GM12891 (cell line): ENCODE results near the gene ZCCHC17.

ENCODE experiments used
- PAX5 ChIP-seq: IDR thresholded peaks from 2 replicates; pipeline ENCODE4 v1.6.1; 2011; ENCODE audit warnings: low read length, moderate library complexity, mild to moderate bottlenecking; ENCODE audit not compliant: insufficient read depth, severe bottlenecking
- POLR2A ChIP-seq: IDR thresholded peaks from 2 replicates; pipeline ENCODE4 v1.6.1; 2011; ENCODE audit warnings: low read depth, low read length, control low read depth
- POLR2AphosphoS5 ChIP-seq: IDR thresholded peaks from 2 replicates; pipeline ENCODE4 v1.6.1; 2011; ENCODE audit warnings: low read depth, low read length, control low read depth
- POU2F2 ChIP-seq: IDR thresholded peaks from 2 replicates; pipeline ENCODE4 v1.6.1; 2011; ENCODE audit warnings: low read depth, mild to moderate bottlenecking, control low read depth, low read length, moderate library complexity
- SPI1 ChIP-seq: IDR thresholded peaks from 2 replicates; pipeline ENCODE4 v1.6.1; 2011; ENCODE audit warnings: low read depth, low read length, control low read depth
- TAF1 ChIP-seq: IDR thresholded peaks from 2 replicates; pipeline ENCODE4 v1.6.1; 2011; ENCODE audit warnings: low read depth, low read length, control low read depth

DNA sequence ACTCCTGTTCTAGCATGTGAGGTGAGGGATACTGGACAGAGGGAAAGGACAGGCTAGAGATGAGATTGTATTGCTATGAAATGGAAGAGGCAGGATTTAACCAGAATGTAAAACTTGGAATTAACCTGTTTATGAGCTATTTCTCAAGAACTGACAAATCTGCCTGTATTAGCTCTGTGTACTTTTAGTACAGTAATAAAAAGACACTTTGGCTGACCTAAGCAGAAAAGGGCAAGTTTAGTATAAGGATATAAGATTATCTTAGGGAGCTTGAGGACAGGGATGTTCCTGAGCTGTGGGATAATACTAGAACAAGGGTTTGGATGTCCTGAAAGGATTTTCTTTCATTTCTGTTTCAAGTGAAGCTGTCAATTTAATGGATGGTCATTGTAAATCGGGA, 11.2 kb downstream of the ZCCHC17 start:
- no peak for TF ChIP-seq POLR2AphosphoS5
- no peak for TF ChIP-seq POLR2A
- no peak for TF ChIP-seq TAF1
- TF ChIP-seq POU2F2, result no peak
- TF ChIP-seq PAX5, result no peak
- no peak for TF ChIP-seq SPI1
